Activated CD8-positive, alpha-beta memory T cell treated with anti-CD3 and anti-CD28 coated beads for 1 hour (primary cell): Measurements from ENCODE around the gene CBY2.

Source experiments
- DNase-seq, 2 donors: peaks; one replicate each; pipeline ENCODE4 v3.0.0-alpha.2; 2020; ENCODE audit warnings: low read depth in 1 of 2; ENCODE audit errors: extremely low read depth in 1 of 2

Gene CBY2

DNA sequence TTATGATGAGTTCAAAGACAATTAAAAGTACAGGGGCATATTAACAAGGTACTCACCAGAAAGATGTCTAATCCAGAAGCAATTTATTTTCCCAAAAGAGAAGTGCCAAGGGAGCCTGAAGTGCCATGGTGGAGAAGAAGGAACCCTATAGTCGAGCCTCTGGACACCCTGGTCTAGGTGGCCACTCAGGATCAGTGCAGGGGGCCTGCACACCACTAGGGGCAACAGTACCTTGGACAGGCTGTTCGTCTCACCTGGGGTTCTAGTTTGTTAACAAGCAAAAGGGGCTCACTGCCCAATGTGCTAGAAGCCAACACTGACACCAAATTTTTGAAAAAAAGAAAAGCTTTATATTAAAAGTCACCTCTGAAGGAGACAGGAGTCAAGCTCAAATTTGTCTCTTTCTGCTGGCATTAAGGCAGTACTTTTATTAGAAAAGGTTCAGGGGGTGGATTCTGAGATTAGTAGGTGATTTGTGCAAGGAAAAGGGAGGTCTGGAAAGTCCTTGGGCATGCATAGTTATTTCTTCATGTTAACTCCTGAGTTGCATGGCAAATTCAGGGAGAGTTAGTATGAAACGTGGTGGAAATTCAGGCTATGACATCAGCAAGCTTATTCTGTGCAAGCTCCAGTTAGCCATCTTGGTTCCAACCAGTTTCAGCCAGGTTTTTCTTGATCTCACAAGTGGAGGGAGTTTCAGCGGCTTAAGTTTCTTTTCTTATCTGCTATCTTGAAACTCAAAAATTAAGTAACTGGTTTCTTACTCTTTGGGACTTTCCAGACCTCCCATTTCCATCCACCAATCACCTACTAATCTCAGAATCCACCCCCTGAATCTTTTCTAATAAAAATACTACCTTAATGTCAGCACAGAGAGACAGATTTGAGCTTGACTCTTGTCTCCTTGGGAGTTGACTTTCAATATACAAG lies 884 bp upstream of the CBY2 start:
- no peak for DNase-seq

DNA sequence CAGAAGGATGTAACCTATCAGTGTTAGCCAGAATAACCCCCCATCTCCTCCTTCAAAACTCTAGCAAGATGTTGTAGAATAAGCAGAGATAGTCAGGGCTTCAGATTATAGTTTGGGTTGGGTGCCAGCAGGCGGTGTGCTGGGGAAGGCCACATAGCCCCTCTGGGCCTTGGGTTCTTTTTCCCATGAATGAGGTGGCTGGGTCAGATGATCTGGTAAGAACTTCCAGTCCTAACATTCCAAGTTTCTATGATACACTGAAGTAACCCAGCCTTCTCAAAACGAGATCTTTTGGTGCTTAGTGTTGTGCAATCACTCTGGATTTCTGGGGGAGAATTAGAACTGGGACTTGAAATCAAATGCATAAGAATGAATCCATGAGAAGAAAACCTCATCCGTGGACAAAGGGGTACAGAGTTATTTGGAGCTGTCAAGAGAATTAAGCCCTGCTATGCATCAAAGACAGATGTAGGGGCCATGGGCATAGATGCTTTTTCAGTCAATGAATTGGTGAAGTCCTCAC lies 810 bp downstream of the CBY2 start:
- no peak for DNase-seq

DNA sequence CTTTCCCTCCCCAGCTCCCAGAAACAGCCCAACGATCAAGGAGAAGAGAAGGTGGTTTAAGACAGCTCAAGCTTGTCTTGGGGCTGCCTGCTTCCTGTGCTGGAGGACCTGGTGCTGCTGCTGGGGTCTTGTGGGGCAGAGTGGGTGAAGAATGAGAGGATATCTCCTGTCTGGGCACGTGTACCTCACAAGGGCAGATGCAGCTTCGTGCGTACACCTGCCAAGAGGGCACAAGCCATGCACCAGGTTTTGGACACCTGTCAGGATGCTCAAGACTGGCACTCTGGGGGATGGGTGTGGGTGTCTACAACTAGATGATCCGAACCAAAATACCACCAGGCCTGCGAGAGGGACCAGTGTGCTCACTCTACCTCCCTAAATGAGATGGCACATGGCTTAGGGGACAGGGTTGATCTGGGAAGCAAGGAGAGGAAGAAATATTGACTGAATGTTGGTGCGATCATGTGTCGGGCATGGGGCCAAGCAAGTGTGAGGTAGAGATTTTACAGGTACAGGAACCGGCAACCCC lies 2.2 kb downstream of the CBY2 start:
- DNase-seq = no peak

DNA sequence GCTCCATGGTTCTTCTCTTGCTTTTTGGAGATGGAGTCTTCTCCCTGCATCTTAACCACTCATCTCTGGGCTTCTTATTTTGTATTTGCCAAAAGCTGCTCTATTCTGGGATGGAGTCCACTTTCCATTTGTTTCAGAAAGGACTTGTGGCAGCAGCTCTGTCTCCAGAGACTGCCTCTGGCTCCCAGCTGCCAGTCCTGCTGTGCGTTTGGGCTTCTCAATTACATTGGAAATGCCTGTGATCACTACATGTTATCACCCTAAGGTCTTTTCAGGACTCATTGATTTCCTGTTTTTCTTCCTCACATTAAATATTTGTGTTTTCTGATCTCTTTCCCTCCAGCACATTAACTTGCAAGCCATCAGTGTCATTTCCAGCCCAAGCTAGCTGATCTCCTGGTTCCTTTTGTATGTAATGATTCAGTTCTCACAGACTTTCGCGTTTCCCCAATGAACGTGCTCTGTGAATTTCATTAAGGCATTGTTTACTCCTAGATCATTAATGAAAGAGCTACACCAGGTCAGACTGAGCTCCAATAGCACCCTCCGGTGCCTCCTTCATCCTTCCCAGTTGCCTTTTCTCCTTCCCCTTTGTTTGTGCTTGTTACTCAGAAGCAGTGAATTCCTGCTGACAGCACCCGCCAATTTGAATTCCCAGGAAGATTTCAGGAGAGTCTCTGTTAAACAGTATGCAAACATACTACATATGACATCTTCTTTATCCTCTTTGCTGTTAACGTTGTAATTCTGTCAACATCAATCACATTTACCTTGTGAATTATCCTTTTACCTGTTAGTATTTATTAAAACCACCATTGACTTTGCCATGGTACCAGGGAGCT lies 3.0 kb downstream of the CBY2 start:
- DNase-seq = no peak

DNA sequence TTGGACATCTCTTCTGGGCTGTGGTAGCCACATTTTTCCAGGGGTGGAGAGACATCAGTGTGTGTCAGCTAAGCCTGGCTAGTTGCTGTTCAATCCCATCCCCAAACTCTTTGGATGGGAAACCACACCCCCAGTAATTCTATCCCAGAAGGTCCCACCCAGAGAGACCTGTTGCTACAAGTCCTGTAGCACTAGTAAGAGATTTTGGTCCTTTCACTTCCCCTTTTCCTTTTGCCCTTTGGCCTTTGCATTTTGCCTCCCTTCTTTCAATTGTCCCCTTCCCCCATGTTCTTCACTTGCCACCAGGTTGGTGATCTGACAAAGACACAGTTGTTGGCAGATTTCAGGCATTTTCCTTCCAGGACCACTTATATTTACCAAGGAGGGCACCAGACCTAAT lies 3.8 kb downstream of the CBY2 start:
- no peak for DNase-seq

DNA sequence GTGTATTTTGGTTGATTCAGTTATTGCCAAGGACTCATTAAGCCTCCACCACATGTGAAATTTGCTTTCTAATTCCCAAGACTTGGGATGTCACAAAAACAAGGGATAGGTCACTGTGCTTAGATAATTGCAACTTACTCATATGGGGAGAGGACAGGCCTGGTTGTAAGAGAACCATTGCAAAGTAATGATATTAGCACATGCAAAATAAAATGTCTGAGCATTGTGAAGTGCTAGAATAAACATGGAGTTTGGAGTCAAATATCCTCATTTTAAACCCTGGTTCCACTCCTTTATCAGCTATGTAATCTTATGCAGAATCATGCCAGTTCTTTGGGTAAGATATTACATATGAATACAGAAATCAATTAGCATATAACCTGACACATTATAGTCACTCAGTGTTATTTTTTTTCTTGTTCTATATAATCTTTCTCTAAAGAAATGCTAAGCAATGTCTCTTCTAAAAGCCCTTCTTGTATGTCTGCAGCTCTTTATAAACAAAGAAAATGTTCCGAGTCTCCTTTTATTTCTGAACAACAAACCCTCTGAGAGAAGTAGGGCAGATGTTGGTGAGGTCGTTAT lies 5.5 kb downstream of the CBY2 start:
- DNase-seq = no peak

DNA sequence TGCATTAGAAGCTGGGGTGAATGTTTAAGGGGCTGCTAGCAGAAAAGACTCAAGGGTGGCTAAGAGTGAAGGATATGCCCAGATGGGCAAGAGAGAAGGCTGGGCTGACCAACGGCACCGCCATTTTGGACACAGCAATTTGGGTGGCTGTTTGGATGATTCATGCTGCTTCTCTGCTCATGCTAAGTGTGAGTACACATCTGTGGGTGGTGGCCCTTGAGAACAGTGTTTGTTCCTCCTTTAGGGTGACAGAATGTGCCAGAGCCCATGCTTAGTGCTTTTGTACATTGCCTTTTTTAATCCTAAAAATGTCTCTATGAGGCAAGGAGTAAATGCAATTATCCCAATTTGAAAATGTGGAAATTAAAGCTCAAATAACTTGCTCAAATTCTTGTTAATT lies 9.8 kb downstream of the CBY2 start:
- no peak for DNase-seq

DNA sequence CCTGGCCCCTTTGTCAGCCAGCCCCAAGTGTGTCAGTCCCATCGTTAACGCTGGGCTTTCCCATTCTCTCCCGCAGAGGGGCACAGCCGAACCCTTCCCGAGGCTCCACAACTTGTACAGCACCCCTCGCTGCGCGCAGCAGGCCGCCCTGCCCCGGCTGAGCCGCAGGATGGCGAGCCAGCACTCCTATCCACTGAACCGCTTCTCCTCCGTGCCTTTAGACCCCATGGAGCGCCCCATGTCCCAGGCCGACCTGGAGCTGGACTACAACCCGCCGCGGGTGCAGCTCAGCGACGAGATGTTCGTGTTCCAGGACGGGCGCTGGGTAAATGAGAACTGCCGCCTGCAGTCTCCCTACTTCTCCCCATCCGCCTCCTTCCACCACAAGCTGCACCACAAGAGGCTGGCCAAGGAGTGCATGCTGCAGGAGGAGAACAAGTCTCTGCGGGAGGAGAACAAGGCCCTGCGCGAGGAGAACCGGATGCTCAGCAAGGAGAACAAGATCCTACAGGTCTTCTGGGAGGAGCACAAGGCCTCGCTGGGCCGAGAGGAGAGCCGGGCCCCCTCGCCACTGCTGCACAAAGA lies 11.1 kb downstream of the CBY2 start:
- no peak for DNase-seq

DNA sequence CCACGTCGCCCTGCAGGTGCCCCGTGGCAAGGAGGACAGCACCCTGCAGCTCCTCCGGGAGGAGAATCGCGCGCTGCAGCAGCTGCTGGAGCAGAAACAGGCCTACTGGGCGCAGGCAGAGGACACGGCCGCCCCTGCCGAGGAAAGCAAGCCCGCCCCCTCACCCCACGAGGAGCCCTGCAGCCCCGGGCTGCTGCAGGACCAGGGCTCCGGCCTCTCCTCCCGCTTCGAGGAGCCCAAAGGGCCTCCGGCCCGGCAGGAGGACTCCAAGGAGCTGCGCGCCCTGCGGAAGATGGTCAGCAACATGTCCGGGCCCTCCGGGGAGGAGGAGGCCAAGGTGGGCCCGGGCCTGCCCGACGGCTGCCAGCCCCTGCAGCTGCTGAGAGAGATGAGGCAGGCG lies 11.6 kb downstream of the CBY2 start:
- no peak for DNase-seq

DNA sequence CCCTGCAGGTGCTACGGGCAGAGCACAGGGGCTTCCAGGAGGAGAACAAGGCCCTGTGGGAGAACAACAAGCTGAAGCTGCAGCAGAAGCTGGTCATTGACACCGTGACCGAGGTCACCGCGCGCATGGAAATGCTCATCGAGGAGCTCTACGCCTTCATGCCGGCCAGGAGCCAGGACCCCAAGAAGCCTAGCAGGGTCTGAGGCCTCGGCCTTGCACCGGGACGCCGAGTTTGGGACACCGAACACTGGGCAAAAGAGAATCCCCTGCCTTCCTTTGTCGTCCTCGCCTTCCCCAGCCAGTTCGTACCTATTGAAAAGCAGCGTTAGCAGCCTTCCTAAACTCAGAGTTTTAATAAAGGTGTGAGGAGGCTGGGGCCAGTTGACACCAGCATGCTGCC lies 12.1 kb downstream of the CBY2 start:
- DNase-seq = no peak

DNA sequence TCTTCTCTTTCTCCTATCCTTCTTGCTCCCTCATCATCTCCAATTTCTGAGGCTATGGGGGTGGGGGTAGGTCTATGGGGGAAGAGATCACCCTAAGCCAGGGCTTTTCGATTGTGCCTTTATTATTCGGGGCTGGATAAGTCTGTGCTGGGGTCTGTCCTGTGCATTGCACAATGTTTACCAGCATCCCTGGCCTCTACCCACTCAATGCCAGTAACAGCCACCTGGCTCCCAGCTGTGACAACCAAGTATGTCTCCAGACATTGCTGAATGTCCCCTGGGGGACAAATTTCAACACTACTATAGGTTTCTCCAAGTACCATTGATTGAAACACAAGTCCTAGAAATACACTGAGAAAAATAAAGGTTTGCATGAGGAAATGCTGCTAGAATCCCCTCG lies 13.2 kb downstream of the CBY2 start:
- DNase-seq = no peak

DNA sequence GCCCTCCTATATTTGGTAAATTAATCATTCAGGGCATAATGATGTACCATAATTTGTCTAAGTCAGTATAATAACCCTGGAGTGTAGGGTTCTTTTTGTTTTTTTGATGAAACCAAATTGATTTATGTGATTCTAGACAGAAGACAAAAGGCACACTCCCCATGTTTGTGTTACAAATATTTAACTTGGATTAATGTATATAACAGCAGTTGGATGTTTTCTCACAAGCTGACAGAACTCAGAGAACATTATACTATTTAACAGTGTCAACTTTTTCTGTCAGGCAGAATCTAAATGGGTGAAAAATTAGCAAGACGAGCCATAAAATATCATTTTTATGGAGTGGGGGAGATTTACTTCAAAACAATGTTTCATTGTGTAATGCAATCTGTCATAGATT lies 15.2 kb downstream of the CBY2 start:
- DNase-seq = no peak

DNA sequence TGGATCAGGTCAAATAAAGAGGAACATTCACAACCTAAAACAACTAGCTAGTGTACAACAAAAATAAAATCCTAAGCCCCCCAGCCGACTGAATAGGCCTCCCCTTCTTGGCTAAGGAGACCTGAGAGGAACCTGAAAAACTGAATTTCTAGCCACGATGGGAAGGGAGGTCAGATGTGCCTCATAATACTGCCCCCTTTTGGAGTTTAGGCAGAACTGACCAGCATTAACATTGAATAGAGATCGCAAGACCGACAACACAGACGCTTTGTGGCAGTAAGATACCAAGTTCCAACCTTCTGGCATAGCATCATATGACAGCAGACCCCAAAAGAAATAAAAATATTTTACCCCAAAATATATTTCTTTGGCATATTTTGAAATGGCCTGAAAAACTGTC lies 15.9 kb downstream of the CBY2 start:
- no peak for DNase-seq

DNA sequence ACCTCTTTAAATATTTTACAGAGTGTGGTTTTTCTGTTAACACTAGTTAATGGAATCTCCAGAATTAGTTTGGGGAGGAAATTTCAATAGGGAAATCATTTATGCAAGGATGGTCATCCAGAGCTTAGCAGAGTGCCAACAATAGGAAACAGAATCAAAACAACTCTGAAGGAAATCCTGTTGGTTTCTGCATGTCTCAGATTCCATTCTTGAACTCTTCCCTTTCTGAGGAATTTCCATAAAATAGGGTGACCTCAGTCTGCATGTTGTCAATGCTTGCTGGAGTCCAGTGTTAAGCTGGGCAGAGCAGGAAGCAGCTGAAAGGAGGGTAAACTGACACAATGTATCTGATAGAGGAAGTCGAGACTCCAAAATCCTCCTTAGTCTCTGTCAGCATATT lies 16.9 kb downstream of the CBY2 start:
- no peak for DNase-seq

DNA sequence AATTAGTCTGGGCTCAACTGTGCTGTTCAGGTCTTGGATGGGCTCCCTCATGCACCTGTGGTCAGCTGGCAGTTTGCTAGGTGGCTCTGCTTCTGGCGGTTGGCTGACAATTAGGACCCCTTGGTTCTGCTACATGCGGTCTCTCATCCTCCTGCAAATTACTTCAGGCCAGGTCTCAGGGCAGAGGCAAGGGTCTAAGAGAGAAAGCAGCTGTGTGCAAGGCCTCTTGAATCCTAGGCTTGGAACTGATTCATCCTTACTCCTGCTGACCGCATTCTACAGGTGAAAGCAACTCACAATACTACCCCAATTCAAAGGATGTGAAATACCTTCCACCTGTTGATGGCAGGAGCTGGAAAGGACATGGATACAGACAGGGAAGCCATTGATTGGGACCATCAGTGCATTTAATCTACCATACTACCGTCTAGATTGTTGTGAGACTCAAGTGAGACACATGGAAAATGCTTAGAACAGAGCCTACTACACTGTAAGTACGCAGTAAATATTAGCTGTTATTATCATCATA lies 19.1 kb downstream of the CBY2 start:
- DNase-seq = no peak

DNA sequence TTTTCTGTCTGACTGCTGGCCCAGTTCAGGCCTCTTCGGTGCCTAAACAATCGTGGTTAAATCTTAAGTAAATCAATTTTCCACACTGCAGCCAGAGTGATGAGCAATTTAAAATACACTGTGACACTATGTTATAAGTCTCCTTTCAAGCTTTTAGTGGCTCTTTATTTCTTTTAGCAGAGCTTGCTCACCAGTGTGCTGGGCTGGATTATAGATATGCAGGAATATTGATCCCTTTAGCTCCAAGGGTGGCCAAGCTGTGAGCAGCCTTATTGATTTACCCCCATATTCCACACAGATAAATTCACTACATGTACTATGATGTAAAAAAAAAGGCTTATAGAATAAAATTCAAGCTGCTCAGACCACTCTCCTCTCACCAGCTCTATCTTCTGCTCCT lies 21.7 kb downstream of the CBY2 start:
- no peak for DNase-seq

DNA sequence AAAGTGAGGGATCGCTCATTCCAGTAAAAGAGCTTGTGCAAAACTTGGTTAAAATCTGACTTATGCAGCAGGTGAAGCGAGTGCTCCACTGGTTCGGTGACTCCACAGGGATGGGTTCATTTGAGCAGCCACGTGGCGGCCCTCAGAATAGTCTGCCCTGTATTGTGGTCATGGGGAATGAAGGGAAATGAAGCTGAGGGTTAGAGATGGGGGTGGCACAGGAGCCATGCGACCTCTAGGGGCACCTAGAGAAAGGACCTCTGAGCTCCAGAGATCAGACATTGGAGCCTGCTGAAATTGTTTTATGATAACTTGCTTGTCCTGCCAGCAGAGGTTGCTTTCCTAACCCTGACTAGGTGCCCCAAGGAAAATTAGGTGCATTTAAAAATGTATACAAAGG lies 26.6 kb downstream of the CBY2 start:
- no peak for DNase-seq

DNA sequence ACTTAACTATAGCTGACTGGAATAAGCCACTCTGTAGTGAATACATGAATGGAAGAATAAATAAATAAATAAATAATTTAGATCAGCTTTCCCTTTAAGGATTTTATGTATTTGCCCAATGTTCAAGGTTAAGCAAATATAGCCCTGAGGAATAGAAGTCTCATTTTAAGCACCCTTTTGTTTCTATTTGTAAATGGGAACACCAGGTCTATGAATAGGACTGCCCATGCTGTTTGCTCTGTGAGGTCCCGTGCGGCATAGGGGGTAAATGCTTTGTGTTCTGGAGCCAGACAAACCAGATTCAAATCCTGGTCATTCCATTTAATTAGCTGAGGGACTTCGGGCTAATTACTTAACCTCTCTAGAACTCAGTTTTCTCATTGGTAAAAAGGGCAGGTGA lies 29.3 kb downstream of the CBY2 start:
- no peak for DNase-seq

DNA sequence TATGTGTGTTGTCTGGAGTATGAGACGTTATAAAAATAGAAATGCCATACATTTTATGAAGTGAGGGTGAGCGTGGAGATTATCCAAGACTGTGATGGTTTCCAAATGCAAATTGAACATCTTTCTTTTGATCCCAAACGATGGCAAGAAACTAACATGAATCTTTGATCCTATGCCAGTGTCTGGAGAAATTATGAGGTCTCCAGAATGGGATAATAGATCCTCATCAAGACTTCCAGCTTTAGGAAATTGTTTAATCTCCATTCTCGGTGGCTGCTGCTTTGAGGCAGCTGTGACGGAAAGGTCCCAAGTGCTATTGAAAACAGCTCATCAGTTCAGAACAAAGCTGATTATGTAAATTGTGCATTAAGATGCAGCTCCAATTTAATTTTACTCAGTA lies 30.8 kb downstream of the CBY2 start:
- no peak for DNase-seq

DNA sequence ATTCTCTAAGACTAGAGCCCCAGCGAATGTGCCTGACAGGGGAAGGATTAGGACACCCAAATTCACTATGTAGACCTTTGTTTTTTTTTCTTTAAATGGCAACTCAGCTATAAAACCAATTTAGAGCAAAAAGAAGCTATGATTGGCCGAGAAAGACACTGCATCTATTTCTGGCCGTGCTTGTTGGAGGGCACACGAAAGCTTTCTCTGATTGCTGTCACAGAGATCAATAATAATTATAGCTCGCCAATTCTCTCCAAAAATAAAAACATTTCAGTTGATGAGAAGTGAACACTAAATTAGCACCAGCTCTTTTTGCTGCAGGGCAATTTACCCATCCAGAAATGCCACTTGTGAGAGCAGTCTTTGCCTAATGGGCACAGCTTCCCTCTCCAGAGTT lies 31.2 kb downstream of the CBY2 start:
- no peak for DNase-seq

DNA sequence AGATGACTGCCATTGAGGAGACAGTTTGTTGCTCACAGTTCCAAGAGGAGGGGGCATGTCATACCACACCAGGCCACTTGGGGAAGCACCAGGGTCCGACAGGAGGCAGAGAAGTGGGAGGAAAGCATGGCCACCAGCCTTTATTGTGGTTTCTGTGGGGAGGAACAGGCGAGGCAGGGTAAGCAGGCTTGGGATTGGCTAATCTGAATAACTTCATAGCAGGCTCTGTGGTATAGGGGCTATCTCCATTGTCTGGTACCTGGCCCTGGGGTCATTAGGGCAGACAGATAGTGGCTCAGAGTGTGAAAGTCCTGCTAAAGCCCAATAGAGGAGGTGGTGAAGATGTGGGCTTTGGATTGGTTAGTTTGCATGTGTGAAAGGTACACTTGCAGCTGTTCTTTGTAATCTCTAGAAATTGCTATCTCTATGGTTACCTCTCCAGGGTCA lies 35.5 kb downstream of the CBY2 start:
- no peak for DNase-seq
